Ishikawa (cell line): ENCODE measurements around the gene FAM180A.

Experiments
- CEBPB ChIP-seq: IDR thresholded peaks from 2 replicates; pipeline ENCODE4 v1.6.1; 2012
- EP300 ChIP-seq: IDR thresholded peaks from 2 replicates; pipeline ENCODE4 v1.6.1; 2012; ENCODE audit warnings: borderline replicate concordance
- NFIC ChIP-seq: IDR thresholded peaks from 2 replicates; pipeline ENCODE4 v1.6.1; 2012
- RAD21 ChIP-seq: IDR thresholded peaks from 2 replicates; pipeline ENCODE4 v1.6.1; 2012; ENCODE audit warnings: low read depth
- YY1 ChIP-seq: IDR thresholded peaks from 2 replicates; pipeline ENCODE4 v1.6.1; 2012; ENCODE audit warnings: low read depth
- ZBTB7A ChIP-seq: IDR thresholded peaks from 2 replicates; pipeline ENCODE4 v1.6.1; 2012; ENCODE audit warnings: low read depth

- TF ChIP-seq CEBPB, result no peak
- TF ChIP-seq NFIC, result no peak
- no peak for TF ChIP-seq ZBTB7A
- TF ChIP-seq YY1, result no peak
- TF ChIP-seq EP300, result no peak
- no peak for TF ChIP-seq RAD21
These were observed 56.6 kb downstream of the FAM180A start for GRCh38 chr7:135692055-135692454.
